GM10847 (cell line): ENCODE measurements around the gene CTNND2.

Experiments
- POLR2A ChIP-seq: IDR thresholded peaks from 2 replicates; pipeline ENCODE4 v1.6.1; 2011; ENCODE audit not compliant: insufficient read length; ENCODE audit errors: extremely low read depth

CTNND2 gene

GRCh38 chr5:11617080-11617479 lies 287.2 kb downstream of the CTNND2 start:
- TF ChIP-seq POLR2A: no peak

- no peak for TF ChIP-seq POLR2A
These were observed 293.2 kb downstream of the CTNND2 start for GRCh38 chr5:11611011-11611410.

DNA sequence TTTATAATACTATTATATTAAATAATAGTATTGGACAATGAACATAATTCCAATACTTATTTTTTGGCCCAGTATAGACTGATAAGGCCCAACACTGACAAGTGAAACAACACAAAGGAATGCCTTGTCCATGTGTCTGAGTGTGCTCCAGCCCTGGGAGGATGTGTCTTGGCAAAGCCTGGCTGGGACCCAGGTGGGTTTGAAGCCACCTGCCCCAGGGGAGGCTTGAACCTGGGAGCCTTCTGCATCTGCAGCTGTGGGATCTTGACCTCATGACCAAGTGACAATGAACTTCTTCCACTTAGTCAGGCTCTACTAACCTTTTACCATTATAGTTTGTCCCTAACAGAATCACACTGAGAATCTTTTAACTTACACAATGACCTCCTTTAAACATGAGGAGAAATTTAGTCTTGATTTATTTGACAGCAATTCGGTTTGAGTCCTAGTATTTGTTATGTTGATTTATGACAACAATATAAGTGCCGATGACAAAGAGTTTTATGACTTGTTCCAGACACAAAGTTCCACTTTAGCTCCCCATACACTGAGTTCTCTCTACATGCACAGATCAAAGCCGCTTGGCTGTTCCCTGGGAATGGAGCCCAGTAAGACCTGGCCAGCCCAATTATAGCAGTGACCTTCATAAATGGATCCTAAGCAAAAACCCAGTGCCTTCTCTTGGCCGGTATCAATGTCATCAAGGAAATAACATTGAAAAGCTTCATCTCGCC lies 294.5 kb downstream of the CTNND2 start:
- TF ChIP-seq POLR2A: no peak

- TF ChIP-seq POLR2A: no peak
These were observed 295.7 kb downstream of the CTNND2 start for GRCh38 chr5:11608530-11608929.

GRCh38 chr5:11607944-11608483 lies 296.2 kb downstream of the CTNND2 start:
- TF ChIP-seq POLR2A: no peak

- no peak for TF ChIP-seq POLR2A
These were observed 301.9 kb downstream of the CTNND2 start for GRCh38 chr5:11602298-11602697.

DNA sequence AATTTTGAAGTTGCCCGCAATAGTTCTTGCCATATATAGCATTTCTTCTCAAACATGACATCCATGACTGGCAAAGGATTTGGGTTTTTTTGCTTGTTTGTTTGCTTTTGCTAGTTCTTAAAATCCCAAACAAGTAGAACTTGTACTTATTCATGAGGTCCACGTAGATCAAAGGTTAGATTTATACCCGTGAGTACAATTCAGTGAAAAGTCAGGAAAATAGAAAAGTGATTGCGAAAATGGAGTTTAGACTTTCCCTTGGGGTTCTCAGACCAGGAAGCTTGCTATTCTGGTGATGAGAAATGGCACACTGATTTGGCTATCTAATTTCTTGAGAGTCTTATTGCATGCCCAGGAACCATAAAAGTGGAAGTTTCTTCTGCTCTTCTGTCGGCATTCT lies 304.7 kb downstream of the CTNND2 start:
- TF ChIP-seq POLR2A: no peak

GRCh38 chr5:11596657-11597071 lies 307.6 kb downstream of the CTNND2 start:
- TF ChIP-seq POLR2A: no peak

GRCh38 chr5:11596185-11596584 lies 308.1 kb downstream of the CTNND2 start:
- TF ChIP-seq POLR2A: no peak

GRCh38 chr5:11595045-11595444 lies 309.2 kb downstream of the CTNND2 start:
- TF ChIP-seq POLR2A: no peak

- no peak for TF ChIP-seq POLR2A
These were observed 310.2 kb downstream of the CTNND2 start for GRCh38 chr5:11594021-11594420.

- no peak for TF ChIP-seq POLR2A
These were observed 313.8 kb downstream of the CTNND2 start for GRCh38 chr5:11590475-11590874.

GRCh38 chr5:11588803-11589202 lies 315.4 kb downstream of the CTNND2 start:
- no peak for TF ChIP-seq POLR2A

DNA sequence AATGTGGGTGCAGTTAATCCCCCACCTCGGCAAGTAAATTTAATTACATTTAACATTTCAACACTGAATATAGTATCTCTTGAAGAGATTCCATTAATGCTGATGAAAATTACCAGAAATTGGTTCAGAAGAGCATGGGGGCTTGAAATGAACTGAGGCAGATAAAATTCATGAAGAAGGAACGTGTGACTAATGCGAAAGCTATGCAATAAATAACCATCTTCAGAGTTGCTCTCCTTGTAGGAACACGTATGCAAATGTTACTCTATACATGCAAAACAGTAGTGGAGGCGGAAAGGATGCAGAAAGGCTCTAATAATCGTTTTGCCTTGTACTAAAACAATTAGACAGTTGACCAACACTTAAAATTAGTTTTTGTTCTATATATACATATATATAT lies 320.2 kb downstream of the CTNND2 start:
- TF ChIP-seq POLR2A: no peak

GRCh38 chr5:11579351-11579750 lies 324.9 kb downstream of the CTNND2 start:
- no peak for TF ChIP-seq POLR2A

DNA sequence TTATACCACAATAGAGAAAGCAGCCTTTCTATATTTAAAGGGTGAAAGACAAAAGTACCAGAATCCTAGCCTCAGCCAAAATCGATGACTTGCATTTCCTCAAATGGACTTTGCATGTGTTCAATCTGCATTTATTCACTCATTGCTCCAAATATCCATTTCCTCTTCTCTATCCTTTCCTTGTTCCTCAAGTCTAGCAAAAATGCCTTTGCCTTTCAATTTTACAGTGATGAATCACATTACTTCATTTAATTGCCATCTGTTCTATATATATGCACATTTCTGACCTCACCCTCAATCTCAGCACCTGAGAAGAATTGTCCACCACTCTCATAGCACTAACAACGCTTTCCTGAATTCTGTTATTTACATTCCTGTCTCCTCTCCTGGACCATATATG lies 329.5 kb downstream of the CTNND2 start:
- TF ChIP-seq POLR2A: no peak
